Stimulated activated CD8-positive, alpha-beta memory T cell treated with anti-CD3 and anti-CD28 coated beads, Interleukin-4, amount 100 ng/mL, for 1 hour (primary cell): ENCODE data around the gene PCSK6.
"Not testable (repeated sequence)": the region's sequence is repeated elsewhere in the genome, so short reads cannot be mapped to it uniquely, and the experiment has no call there.

Experiments
- DNase-seq, 2 donors: peaks; one replicate each; pipeline ENCODE4 v3.0.0-alpha.2; 2020; ENCODE audit warnings: low read depth in 2 of 2, low spot score in 1 of 2

PCSK6 gene

GRCh38 chr15:101381671-101382212 is 107.8 kb downstream of the PCSK6 start:
- no peak for DNase-seq

- DNase-seq, result no peak
These were observed 109.4 kb downstream of the PCSK6 start for GRCh38 chr15:101380146-101380545.

GRCh38 chr15:101379647-101380046 is 109.9 kb downstream of the PCSK6 start:
- no peak for DNase-seq

- no peak for DNase-seq
These were observed 110.6 kb downstream of the PCSK6 start for GRCh38 chr15:101378879-101379278.

GRCh38 chr15:101378171-101378755 is 111.2 kb downstream of the PCSK6 start:
- DNase-seq, result no peak

- DNase-seq, result no peak
These were observed 112.7 kb downstream of the PCSK6 start for GRCh38 chr15:101376615-101377395.

- not testable (repeated sequence) for DNase-seq
These were observed 114.5 kb downstream of the PCSK6 start for GRCh38 chr15:101375006-101375405.

- no peak for DNase-seq
These were observed 115.2 kb downstream of the PCSK6 start for GRCh38 chr15:101374326-101374725.

- DNase-seq, result no peak
These were observed 115.9 kb downstream of the PCSK6 start for GRCh38 chr15:101373577-101373976.

- DNase-seq, result no peak
These were observed 116.5 kb downstream of the PCSK6 start for GRCh38 chr15:101372960-101373525.

- DNase-seq, result no peak
These were observed 117.3 kb downstream of the PCSK6 start for GRCh38 chr15:101372149-101372577.

GRCh38 chr15:101371519-101371918 is 118.0 kb downstream of the PCSK6 start:
- no peak for DNase-seq

- DNase-seq, result no peak
These were observed 118.4 kb downstream of the PCSK6 start for GRCh38 chr15:101371081-101371480.

- DNase-seq, result no peak
These were observed 119.0 kb downstream of the PCSK6 start for GRCh38 chr15:101370330-101371024.

GRCh38 chr15:101369676-101370075 is 119.8 kb downstream of the PCSK6 start:
- no peak for DNase-seq

- DNase-seq, result no peak
These were observed 120.5 kb downstream of the PCSK6 start for GRCh38 chr15:101368861-101369642.

- DNase-seq, result no peak
These were observed 121.3 kb downstream of the PCSK6 start for GRCh38 chr15:101368086-101368780.

GRCh38 chr15:101366853-101367252 is 122.7 kb downstream of the PCSK6 start:
- DNase-seq, result no peak

- no peak for DNase-seq
These were observed 126.4 kb downstream of the PCSK6 start for GRCh38 chr15:101362986-101363566.

- no peak for DNase-seq
These were observed 127.1 kb downstream of the PCSK6 start for GRCh38 chr15:101362359-101362758.
